Immature natural killer cell (primary cell): ENCODE results near the gene PIGS. TPM values are rescaled to one million over a fixed set of nuclear protein-coding genes. Genes with fewer than 3 reads are reported as not detected.

Source experiments
- DNase-seq, 3 donors: peaks; one replicate each; pipeline ENCODE4 v3.0.0; 2022; ENCODE audit warnings: mixed read lengths in 1 of 3
- H3K27ac Mint-ChIP-seq, 6 donors: one replicate each; pipeline ENCODE4 v1.8.0; 2020; ENCODE audit warnings: mixed read lengths in 6 of 6, mild to moderate bottlenecking in 5 of 6, inconsistent platforms in 4 of 6, moderate library complexity in 3 of 6
- H3K27me3 Mint-ChIP-seq, 3 donors: one replicate each; pipeline ENCODE4 v1.8.0; 2020 to 2021; ENCODE audit warnings: low read depth in 3 of 3, mild to moderate bottlenecking in 3 of 3, mixed read lengths in 3 of 3, moderate library complexity in 3 of 3, inconsistent platforms in 1 of 3
- H3K36me3 Mint-ChIP-seq, 3 donors: one replicate each; pipeline ENCODE4 v1.8.0; 2020; ENCODE audit warnings: mixed read lengths in 3 of 3, inconsistent platforms in 2 of 3, mild to moderate bottlenecking in 2 of 3
- H3K4me1 Mint-ChIP-seq, 2 donors: one replicate each; pipeline ENCODE4 v1.8.0; 2020; ENCODE audit warnings: inconsistent platforms in 2 of 2, mild to moderate bottlenecking in 2 of 2, mixed read lengths in 2 of 2, moderate library complexity in 1 of 2
- H3K4me3 Mint-ChIP-seq, 5 donors: one replicate each; pipeline ENCODE4 v1.8.0; 2020; ENCODE audit warnings: mild to moderate bottlenecking in 5 of 5, mixed read lengths in 5 of 5, inconsistent platforms in 3 of 5, moderate library complexity in 3 of 5
- H3K9me3 Mint-ChIP-seq, 6 donors: one replicate each; pipeline ENCODE4 v1.8.0; 2020; ENCODE audit warnings: mild to moderate bottlenecking in 6 of 6, mixed read lengths in 6 of 6, inconsistent platforms in 4 of 6, moderate library complexity in 3 of 6
- polyA plus RNA-seq, 3 donors: library from polyadenylated mRNA; unstranded; fragments of 300-500 nt; fragmentation: Illumina TruSeq; gene quantifications; one replicate each; pipeline ENCODE4 v1.2.3, GENCODE V29; 2021

PIGS gene
- polyA plus RNA-seq, 3 donors from 2014 or later: 71.7 to 135 (median 96.8) TPM

DNA sequence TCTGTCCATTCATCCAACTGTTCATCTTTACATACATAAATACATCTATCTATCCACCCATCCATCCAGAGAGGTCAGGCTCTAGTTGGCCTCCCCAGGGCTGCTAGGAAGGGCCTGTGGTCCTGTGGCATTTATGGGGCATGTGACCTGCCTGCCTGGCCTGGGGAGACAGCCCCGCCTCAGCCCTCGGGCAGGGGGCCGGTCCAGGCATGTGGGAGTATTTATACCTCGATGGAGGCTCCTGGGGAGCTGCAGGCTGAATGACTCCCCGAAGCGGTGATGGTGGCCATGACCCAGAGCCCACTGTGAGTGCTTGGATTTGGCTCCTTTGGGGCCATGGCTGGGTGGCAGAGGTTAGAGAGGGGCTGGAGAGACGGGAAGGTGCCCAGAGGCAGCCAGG, 57.8 kb downstream of the PIGS start:
- DNase-seq: no peak
- no peak overlapping the region for H3K4me3 Mint-ChIP-seq
- no peaks in the 10 kb centered on the region for H3K36me3 Mint-ChIP-seq
- no peaks in the 10 kb centered on the region for H3K4me1 Mint-ChIP-seq
- no peak overlapping the region for H3K27ac Mint-ChIP-seq
- H3K27me3 Mint-ChIP-seq: peaks cover 0 to 5% (median 5%) of the 10 kb centered on the region in 3 donors
- H3K9me3 Mint-ChIP-seq: no peaks in the 10 kb centered on the region

DNA sequence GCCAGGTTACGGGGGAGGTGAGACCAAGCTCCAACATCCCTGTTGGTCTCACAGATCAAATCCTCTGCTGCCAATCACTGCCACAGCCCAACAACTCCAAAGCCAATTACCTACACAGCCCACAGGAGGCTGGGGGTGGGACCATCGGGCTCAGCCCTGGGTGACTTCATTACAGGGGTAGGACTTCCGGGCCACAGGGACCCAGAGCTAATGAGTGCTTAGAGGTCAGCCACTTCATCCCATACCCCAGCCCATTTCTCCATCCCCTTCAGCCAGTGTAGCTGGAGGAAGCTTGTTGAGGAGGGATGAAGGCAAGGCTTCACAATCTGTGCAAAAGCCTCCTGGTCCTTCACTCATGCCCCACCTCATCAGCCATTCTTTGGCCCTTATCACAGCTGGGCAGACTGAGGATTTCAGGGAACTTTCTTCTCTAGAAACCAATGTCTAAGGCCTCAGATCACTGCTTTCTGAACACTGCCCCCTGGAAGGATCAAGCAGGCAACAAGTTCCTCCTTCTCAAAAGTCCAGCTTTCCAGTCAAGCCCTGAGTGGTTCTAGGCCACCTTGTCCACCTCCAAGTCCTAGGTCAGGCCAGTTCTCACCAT, 59.4 kb downstream of the PIGS start:
- Mint-ChIP-seq H3K27me3 (peaks cover 0 to 5% (median 5%) of the 10 kb centered on the region in 3 donors), H3K4me3 (no peak overlapping the region), H3K9me3 (no peaks in the 10 kb centered on the region), H3K36me3 (no peaks in the 10 kb centered on the region), H3K27ac (no peak overlapping the region), H3K4me1 (no peaks in the 10 kb centered on the region)
- no peak for DNase-seq

GRCh38 chr17:28509789-28510188, 61.5 kb downstream of the PIGS start:
- no peak overlapping the region for H3K27ac Mint-ChIP-seq
- H3K36me3 Mint-ChIP-seq: no peaks in the 10 kb centered on the region
- peaks cover 5 to 8% (median 6%) of the 10 kb centered on the region in 3 donors for H3K27me3 Mint-ChIP-seq
- no peak overlapping the region for H3K4me3 Mint-ChIP-seq
- H3K4me1 Mint-ChIP-seq: no peaks in the 10 kb centered on the region
- no peak for DNase-seq
- no peaks in the 10 kb centered on the region for H3K9me3 Mint-ChIP-seq

- peaks cover 2 to 6% (median 4%) of the 10 kb centered on the region in 3 donors for H3K27me3 Mint-ChIP-seq
- no peaks in the 10 kb centered on the region for H3K36me3 Mint-ChIP-seq
- no peak for DNase-seq
- no peaks in the 10 kb centered on the region for H3K4me1 Mint-ChIP-seq
- H3K27ac Mint-ChIP-seq: no peak overlapping the region
- no peaks in the 10 kb centered on the region for H3K9me3 Mint-ChIP-seq
- H3K4me3 Mint-ChIP-seq: no peak overlapping the region
These were observed 63.1 kb downstream of the PIGS start for GRCh38 chr17:28508211-28508724.

- Mint-ChIP-seq H3K4me3 (no peak overlapping the region), H3K27ac (no peak overlapping the region), H3K9me3 (no peaks in the 10 kb centered on the region), H3K4me1 (no peaks in the 10 kb centered on the region), H3K27me3 (peaks cover under 1 to 6% (median 4%) of the 10 kb centered on the region in 3 donors), H3K36me3 (no peaks in the 10 kb centered on the region)
- DNase-seq: no peak
These were observed 63.6 kb downstream of the PIGS start for GRCh38 chr17:28507567-28508203.

DNA sequence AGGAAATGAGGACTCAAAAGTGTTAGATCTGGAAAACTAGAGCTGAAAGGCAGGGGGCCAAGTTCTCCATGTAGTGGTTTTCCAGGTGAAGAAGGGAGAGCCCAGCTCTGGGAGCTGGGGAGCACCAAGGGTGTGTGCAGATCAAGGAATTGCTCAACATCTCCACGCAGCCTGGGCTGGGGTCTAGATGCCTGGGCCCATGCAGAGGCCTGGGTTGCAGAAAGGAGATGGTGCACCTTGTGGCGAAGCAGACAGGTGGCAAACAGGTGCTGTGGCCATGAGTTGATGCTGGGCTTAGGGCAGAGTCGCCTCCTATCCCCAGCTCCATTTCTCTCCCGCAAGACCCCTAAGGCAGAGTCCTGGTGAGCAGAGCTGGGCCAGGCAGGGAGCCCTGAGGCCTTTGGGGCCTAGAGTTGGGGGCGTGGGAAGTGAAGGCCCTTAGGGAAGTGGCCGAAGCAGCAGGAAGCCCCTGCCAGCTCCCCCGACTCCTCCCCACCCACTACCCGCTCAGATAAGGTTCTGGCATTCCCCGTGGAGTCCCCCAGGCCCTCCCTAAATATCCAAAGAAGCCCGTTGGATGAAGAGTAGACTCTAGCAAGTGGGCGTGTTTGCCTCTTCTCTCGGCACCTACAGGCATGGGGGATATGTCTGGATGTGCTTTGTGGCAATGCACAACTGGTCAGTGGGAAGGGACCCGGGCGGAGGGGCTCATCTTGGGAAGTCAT, 64.4 kb downstream of the PIGS start:
- no peaks in the 10 kb centered on the region for H3K9me3 Mint-ChIP-seq

GRCh38 chr17:28505986-28506665, 65.2 kb downstream of the PIGS start, which contains the start of gene FOXN1:
FOXN1 (plus strand) TSS chr17:28506348; CDS start chr17:28523970, 17,622 bp downstream.
- Mint-ChIP-seq H3K9me3 (no peaks in the 10 kb centered on the region), H3K4me3 (no peak within 1 kb of the TSS)

More for the DNA sequence above, 64.4 kb downstream of the PIGS start:
- H3K27ac Mint-ChIP-seq: no peak overlapping the region
- no peak for DNase-seq
- no peaks in the 10 kb centered on the region for H3K36me3 Mint-ChIP-seq
- peaks cover 0 to 6% (median 4%) of the 10 kb centered on the region in 3 donors for H3K27me3 Mint-ChIP-seq
- H3K4me1 Mint-ChIP-seq: no peaks in the 10 kb centered on the region
- H3K4me3 Mint-ChIP-seq: no peak overlapping the region

GRCh38 chr17:28503420-28503819, 67.9 kb downstream of the PIGS start:
- no peak overlapping the region for H3K4me3 Mint-ChIP-seq
- no peaks in the 10 kb centered on the region for H3K36me3 Mint-ChIP-seq
- no peaks in the 10 kb centered on the region for H3K4me1 Mint-ChIP-seq
- DNase-seq: no peak
- H3K27ac Mint-ChIP-seq: no peak overlapping the region
- H3K9me3 Mint-ChIP-seq: no peaks in the 10 kb centered on the region
- peaks cover 0 to 8% (median 2%) of the 10 kb centered on the region in 3 donors for H3K27me3 Mint-ChIP-seq

More at GRCh38 chr17:28505986-28506665, 65.2 kb downstream of the PIGS start, which contains the start of gene FOXN1:
- Mint-ChIP-seq H3K36me3 (no peaks in the 10 kb centered on the region), H3K27me3 (peaks cover 0 to 6% (median 4%) of the 10 kb centered on the region in 3 donors), H3K4me1 (no peaks in the 10 kb centered on the region), H3K27ac (no peak within 1 kb of the TSS)
- DNase-seq: no peak

Other genes with a start within 250 kb of the PIGS start
- gene IFT20, start 236.1 kb downstream of the PIGS start, polyA plus RNA-seq: 10 to 100 TPM; 51.1 to 70.4 (median 53.0) TPM
- 10 to 100 TPM in 1 of 3 donors, 1 to 10 TPM in 2; 4.7 to 11.6 (median 6.7) TPM for gene TNFAIP1, start 235.8 kb downstream of the PIGS start, polyA plus RNA-seq
- 100 to 1,000 TPM in 1 of 3 donors, 10 to 100 TPM in 2; 79.0 to 134 (median 80.3) TPM for gene POLDIP2, start 214.0 kb downstream of the PIGS start, polyA plus RNA-seq
- gene SEBOX, start 206.3 kb downstream of the PIGS start, polyA plus RNA-seq: not detected
- not detected for gene VTN, start 201.2 kb downstream of the PIGS start, polyA plus RNA-seq
- gene SARM1, start 199.8 kb downstream of the PIGS start, polyA plus RNA-seq: 1 to 10 TPM; 8.0 to 9.2 (median 9.1) TPM
- 1 to 10 TPM in 1 of 3 donors, under 1 TPM in 1, not detected in 1; 0.61 to 1.9 TPM for gene SLC46A1, start 165.3 kb downstream of the PIGS start, polyA plus RNA-seq
- gene SLC13A2, start 97.9 kb downstream of the PIGS start, polyA plus RNA-seq: not detected
- gene FOXN1, start 65.2 kb downstream of the PIGS start, polyA plus RNA-seq: not detected
- 10 to 100 TPM; 45.4 to 61.1 (median 50.4) TPM for gene UNC119, start 18.9 kb downstream of the PIGS start, polyA plus RNA-seq
- 10 to 100 TPM; 50.9 to 80.1 (median 53.2) TPM for gene ALDOC, start 5.4 kb upstream of the PIGS start, polyA plus RNA-seq
- 1 to 10 TPM in 2 of 3 donors, under 1 TPM in 1; 0.73 to 4.1 (median 3.2) TPM for gene SPAG5, start 27.5 kb upstream of the PIGS start, polyA plus RNA-seq
- gene RSKR, start 42.7 kb upstream of the PIGS start, polyA plus RNA-seq: under 1 TPM in 1 of 3 donors, not detected in 2; 0.73 TPM
- gene BLTP2, start 73.6 kb upstream of the PIGS start, polyA plus RNA-seq: 10 to 100 TPM; 16.1 to 43.2 (median 24.3) TPM
- gene SDF2, start 90.4 kb upstream of the PIGS start, polyA plus RNA-seq: 100 to 1,000 TPM; 101 to 153 (median 112) TPM
- 10 to 100 TPM in 1 of 3 donors, 1 to 10 TPM in 2; 5.2 to 18.3 (median 7.4) TPM for gene SUPT6H, start 90.7 kb upstream of the PIGS start, polyA plus RNA-seq
- 1 to 10 TPM in 1 of 3 donors, under 1 TPM in 2; 0.59 to 1.8 (median 0.60) TPM for gene PROCA1, start 140.4 kb upstream of the PIGS start, polyA plus RNA-seq
- gene RAB34, start 146.3 kb upstream of the PIGS start, polyA plus RNA-seq: 1 to 10 TPM; 2.3 to 6.1 (median 5.3) TPM
- 1,000 to 10,000 TPM; 2,545 to 3,232 (median 2,896) TPM for gene RPL23A, start 148.5 kb upstream of the PIGS start, polyA plus RNA-seq
- gene TLCD1, start 154.7 kb upstream of the PIGS start, polyA plus RNA-seq: not detected
- gene NEK8, start 157.3 kb upstream of the PIGS start, polyA plus RNA-seq: 1 to 10 TPM; 1.7 to 4.2 (median 3.6) TPM
- gene TRAF4, start 172.5 kb upstream of the PIGS start, polyA plus RNA-seq: 1 to 10 TPM; 2.5 to 5.1 (median 2.7) TPM